Sciatic nerve (tissue), 2 donors: ENCODE measurements around the gene ARL16. TPM values are rescaled to one million over a fixed set of nuclear protein-coding genes. Genes with fewer than 3 reads are reported as not detected.
"Not testable (repeated sequence)": the region's sequence is repeated elsewhere in the genome, so short reads cannot be mapped to it uniquely, and the experiment has no call there.

Source experiments
- ATAC-seq: fragments of 200-7000 bp; cut with Tn5 transposase; one replicate; pipeline ENCODE4 v1.9.1; 2020; ENCODE audit warnings: mild to moderate bottlenecking, moderate library complexity
- DNase-seq: peaks from one replicate; pipeline ENCODE4 v3.0.0-alpha.2; 2020; ENCODE audit warnings: low spot score
- intact Hi-C: fragments of 100-400 bp; cut with DNase I; formaldehyde crosslinking; loops from one replicate; pipeline ENCODE4 v1.14.2; 2022
- total RNA-seq: library from RNA; stranded (reverse); fragmentation: NEBNext Ultra II Directional; extraction: Animal tissue kit (Norgen Biotek cat#: 25700); gene quantifications from one replicate; pipeline ENCODE4 v1.2.1, GENCODE V29; 2021
- donor health status: DM: no; HTN: no; CAD: no.
- donor health status: DM: no; HTN: no; CAD: no.

Gene ARL16
- total RNA-seq, 1 donor from 2014 or later: 31.8 TPM

DNA sequence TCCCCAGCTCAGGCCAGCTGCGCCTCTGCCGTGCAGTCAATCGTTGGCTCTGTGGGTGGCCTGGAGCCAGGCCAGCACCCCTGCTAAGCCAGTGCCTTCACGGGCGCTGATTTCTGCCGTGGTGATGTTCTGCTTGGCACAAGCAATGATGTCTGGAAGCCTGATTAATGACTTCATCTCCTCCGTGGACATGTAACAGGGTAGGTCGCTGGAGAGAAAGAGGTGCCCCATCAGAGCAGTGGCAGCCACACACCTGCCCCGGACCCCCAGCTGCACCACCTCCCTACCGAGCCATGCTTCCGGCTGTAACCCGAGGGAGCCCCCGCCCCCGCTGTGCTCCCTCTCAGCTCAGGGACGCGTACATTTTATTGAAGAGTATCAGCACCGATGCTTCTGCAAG lies 1.9 kb downstream of the ARL16 start:
- intact Hi-C loops: no loop called here
- ATAC-seq (no peak), DNase-seq (no peak)

DNA sequence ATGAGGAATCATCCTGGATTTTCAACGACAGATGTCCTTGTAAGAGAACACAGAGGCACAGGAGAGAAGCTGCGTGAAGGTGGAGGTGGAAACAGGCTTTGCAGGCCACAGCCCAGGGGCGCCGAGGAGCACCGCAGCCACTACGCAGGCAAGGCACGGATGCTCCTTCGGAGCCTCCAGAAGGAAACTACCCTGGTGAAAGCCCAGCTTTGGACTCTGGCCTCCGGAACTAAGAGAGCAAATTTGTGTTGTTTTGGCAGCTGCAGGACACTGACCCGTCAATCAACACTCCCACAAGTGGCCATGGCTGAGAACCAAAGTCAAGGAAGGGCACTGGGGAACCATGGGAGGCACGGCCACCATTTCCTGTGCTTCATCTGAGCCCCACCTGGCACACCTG lies 3.4 kb downstream of the ARL16 start:
- DNase-seq (no peak), ATAC-seq (no peak)
- intact Hi-C loops: no loop called here

DNA sequence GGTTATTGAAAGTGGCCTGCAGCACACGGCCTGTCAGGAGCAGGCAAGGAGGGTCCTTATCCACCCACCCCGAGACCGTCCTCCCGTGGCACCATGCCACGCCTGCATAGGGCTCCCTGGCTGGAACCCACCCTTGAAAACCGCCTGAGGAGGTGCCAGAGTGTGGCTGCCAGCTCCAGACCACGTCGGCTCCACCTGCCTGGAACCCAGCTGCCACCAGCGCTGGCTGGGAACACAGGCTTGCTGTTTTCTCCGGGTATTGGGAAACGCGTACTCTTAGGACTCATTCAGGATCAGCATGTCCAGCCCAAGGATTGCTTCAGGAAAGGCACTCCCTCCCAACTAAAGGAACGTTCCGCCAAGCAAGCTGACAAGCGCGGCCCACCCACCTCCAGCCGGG lies 6.7 kb downstream of the ARL16 start:
- DNase-seq (no peak), ATAC-seq (no peak)
- intact Hi-C loops: no loop called here

DNA sequence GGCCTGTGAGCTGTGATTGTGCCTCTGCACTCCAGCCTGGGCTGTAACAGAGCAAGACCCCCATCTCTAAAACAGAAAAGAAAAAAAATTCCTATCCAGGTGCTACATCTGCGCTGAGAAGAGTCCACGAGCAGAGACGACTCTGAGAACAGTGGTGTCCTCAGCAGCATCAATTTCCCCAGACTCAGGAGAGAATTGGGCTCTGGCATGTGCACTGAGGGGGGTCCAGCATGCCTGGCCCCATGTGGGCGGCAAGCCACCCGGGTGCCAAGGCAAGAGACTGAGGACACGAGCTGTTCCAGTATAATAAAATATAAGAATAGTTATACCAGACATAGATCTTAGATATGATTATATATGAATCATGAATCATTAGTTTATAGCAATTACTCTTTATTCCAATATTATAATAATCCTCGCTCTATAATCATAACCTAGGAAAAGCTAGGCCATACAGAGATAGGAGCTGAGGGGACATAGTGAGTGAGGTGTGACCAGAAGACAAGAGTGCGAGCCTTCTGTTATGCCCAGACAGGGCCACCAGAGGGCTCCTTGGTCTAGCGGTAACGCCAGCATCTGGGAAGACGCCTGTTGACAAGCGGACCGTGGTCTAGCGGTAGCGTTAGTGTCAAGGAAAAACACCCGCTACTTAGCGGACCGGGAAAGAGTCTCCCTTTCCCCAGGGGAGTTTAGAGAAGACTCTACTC lies 7.9 kb downstream of the ARL16 start:
- ATAC-seq, intact Hi-C loops: not testable (repeated sequence)

DNA sequence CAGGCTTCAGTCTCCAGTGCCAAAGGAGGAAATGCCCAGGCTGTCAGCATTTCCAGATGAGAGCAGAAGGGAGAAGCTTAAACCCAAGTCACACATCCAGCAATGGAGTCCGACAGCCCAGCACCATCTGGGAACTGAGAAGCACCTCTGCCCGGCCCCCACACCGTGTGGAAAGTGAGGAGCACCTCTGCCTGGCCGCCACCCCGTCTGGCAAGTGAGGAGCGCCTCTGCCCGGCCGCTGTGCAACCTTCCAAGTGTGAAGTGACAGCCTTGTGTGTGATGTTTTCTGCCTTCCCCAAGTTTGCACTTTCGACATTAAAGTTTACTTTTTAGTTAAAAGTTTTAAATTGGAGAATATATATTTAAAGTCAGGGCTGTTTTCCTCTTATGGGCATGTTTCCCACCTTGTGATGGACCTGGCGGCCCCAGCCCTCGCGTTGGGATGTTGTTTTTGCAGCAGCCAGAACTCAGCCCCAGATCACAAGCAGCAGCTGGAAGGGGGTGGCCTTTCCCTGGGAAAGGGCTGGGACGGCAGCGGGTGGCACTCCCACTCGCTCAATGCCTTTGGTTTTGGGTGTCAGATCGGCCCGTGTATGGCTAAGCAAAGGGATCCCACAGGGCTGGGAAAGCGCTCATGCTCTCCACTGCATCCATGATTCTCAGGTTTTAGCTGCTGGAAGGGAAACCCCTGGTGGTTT lies 9.9 kb downstream of the ARL16 start:
- DNase-seq (no peak), ATAC-seq (no peak)
- intact Hi-C loops: no loop called here

More for the DNA sequence above, 7.9 kb downstream of the ARL16 start:
- DNase-seq: not testable (repeated sequence)

DNA sequence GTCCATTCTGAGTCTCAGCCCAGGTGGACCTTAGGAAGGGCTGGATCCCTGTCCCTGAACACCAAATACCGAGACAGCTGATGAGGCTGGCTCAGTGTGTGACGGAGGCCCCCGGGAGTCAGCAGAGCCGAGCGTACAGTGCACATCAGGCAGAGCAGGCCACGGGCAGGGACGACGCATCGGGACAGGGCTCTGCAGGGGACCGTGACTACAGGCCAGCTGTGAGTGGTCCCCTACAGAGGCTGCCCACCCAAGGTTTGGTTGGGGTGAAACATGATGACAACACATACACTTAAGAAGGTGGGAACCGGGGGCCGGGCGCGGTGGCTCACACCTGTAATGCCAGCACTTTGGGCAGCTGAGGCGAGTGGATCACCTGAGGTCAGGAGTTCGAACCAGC lies 10.6 kb downstream of the ARL16 start:
- no peak for DNase-seq
- ATAC-seq: no peak
- intact Hi-C loops: no loop called here

DNA sequence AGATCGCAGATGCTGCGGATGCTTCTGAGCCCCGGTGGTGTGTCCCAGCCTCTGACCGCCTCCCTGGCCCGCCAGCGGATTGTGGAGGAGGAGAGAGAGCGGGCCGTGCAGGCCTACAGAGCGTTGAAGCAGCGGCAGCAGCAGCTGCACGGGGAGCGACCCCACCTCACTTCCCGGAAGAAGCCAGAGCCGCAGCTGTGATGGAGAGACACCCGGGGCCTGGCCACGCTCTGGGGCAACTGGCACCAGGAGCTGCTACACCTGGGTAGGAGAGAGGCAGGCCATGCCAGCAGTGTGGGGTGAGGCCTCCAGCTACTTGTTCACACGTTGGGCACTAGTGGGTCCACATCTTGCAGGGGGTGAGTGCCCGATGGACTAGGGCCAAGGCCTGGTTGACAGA lies 11.1 kb downstream of the ARL16 start:
- intact Hi-C loops: no loop called here
- no peak for DNase-seq
- no peak for ATAC-seq

DNA sequence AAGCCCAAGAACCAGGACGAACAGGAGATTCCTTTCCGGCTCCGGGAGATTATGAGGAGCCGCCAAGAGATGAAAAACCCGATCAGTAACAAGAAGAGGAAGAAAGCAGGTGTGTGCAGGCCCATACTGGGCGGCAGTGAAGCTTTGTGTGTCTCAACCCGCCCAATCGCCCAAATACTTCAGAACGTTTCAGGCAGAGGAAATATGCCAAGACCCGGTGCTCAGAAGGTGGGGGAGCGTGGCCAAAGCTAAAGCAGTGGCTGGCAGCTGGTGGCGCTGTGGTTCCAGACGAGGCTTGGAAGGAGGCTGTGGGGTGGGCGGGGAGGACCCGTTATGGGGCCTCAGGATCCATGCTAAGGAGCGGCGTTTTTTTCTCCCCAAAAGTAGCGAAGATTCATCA lies 15.8 kb downstream of the ARL16 start:
- DNase-seq: no peak
- intact Hi-C loops: no loop called here
- ATAC-seq: no peak

DNA sequence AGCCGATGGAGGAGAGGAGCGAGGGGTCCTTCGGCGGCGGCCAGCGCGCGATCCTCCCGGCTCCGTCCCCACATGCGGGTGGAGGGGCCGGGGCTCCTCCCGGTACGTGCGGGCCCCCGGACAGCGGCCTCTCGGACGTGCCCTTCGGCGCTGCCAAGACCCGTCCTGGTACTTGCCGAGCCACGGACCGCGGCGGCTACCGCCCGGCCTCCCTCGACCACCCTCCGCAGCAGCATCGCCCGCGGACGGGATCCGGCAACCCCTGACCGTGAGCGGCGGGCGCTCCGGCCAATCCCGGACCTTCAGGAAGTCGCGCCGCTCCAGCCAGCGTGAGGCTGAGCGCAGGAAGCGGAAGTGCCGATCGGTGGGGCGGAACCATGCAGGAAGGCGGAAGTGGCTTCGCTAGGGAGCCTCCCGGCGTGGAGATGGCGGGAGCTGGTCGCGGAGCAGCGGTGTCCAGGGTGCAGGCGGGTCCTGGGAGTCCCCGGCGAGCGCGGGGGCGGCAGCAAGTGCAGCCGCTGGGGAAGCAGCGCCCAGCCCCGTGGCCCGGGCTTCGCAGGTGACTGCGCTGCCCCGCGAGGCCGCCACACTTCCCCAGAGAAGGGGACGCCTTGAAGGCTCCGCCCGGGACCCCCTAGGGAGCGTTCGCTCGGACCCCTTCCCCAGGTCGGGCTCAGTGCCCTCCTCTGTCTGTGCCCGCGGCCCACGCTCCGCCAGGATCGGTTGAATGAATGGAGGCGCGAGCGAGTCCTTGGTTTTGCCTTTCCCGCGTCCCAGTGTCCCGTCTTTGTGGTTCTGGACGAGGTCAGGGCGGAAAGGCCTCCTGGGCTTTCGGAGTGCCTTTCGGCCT lies 17.0 kb downstream of the ARL16 start, which contains the start of the genes CCDC137 and OXLD1:
Gene CCDC137 (plus strand): TSS at position 396 of the 850 bp plus-strand sequence. CDS start 30 bp downstream, at position 426.
Gene OXLD1 (minus strand): TSS at position 264 of the 850 bp plus-strand sequence. CDS start 28 bp downstream, at position 236.
- DNase-seq: peak; percentile 97
- intact Hi-C loops: no loop called here
- peak; percentile 99 for ATAC-seq

DNA sequence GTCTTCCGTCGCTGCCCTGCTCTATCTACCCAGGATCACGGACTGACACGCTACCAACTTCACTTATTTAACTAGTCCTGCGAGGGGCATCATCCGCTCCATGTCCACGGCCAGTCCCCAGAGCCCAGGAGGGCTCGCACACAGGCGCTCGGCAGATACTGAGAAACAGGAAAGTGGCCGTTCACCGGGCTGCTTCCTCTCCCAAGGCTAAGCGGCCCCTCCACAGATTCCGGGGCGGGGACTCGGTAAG lies 17.6 kb downstream of the ARL16 start:
- intact Hi-C loops: no loop called here
- ATAC-seq (no peak), DNase-seq (no peak)

DNA sequence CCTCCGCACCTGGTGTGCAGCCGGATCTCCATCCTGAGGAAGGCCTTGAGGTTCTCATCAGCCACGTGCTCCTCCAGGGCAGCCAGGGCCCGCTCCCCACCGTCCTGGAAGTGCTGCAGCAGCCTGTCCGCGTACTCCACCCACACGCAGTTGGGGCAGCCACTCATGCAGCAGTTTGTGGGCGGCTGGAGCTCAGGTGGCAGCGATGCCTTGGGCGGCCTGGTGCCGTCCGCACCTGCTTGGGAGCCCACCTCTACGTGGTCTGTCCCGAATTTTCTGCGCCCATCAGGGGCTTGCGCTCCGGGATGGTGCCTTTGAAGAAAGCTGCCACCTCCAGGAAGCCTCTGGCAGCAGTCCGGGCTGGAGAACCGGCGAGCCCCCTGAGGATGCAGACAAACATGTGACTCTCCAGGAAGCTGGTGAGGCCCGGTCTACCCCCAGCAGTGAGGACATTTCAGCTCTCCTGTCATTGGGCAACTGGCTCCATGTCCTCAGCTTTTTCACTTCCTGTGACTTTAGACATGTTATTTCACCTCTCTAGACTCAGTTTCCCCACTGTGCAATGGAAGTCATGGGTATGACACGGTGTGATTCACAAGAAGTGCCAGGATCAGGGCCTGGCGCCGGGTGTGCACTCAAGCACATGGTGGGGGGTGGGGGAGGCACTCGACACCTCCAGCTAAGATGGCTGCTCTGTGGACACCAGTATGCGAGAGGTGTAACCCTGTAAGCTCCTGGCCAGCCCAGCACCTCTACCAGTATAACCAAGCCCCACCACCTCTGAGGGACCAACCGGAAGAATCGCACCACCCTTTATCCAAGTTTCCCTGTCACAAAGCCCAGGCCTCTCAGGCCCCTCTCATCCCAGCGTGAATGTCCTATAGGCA lies 18.1 kb downstream of the ARL16 start:
- no peak for DNase-seq

DNA sequence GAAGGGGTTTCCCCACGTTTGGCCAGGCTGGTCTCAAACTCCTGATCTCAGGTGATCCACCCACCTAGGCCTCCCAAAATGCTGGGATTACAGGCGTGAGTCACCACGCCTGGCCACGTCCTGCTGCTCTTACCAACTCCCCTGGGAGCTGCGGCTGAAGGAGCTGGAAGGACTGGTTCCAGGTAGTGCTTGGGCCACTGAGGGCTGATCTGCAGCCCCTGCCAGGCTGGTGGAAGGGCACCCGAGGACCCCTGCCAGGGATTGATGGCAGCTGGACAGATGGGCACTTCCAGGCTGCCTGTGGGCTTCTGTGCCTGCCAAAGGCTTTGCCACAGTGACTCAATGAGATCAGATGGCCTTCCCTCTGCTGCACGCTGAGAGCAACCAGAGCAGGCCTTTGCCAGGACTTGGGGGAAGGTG lies 19.5 kb downstream of the ARL16 start:
- intact Hi-C loops: no loop called here
- ATAC-seq (no peak), DNase-seq (no peak)

More for the DNA sequence above, 18.1 kb downstream of the ARL16 start:
- intact Hi-C loops: no loop called here
- ATAC-seq: peak; percentile 3

DNA sequence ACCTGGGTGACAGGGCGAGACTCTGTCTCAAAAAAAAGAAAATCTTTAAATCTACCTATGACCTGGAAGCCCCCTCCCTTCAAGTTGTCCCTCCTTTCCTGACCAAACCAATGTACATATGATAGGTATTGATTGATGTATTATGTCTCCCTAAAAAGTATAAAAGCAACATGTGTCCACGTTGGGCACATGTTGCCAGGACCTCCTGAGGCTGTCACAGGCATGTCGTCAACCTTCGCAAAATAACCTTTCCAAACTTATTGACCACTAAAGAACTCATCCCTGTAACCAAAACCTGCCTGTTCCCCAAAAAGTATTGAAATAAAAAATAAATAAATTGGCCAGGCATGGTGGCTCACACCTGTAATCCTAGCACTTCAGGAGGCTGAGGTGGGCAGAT lies 21.6 kb downstream of the ARL16 start:
- intact Hi-C loops: no loop called here
- no peak for ATAC-seq
- no peak for DNase-seq

DNA sequence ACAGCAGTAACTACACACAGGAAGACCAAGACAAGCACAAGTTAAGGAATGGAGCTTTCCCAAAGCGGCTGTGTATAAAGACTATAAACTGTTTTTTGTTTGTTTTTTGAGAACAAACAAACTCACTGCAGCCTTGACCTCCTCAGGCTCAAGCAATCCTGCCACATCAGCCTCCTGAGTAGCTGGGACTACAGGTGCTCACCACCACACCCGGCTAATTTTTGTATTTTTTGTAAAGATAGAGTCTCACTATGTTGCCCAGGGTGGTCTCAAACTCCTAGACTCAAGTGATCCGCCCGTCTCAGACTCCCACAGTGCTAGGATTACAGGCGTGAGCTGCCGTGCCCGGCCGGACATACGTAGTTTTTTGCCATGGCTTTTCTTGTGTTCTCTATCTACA lies 23.2 kb downstream of the ARL16 start:
- ATAC-seq (no peak), DNase-seq (no peak)
- intact Hi-C loops: no loop called here

DNA sequence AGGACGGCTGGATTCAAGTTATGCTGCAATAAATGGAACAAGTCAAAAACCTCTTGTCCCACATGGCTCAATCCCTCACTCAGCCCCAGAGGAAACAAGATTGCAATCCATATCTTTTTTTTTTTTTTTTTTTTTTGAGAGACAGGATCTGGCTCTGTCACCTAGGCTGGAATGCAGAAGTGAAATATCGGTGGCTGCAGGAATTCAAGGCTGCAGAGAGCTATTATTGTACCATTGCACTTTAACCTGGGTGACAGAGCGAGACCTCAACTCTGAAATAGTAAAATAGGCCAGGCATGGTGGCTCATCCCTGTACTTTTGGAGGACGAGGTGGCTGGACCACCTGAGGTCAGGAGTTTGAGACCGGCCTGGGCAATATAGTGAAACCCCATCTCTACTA lies 24.6 kb downstream of the ARL16 start:
- intact Hi-C loops: no loop called here
- ATAC-seq (no peak), DNase-seq (no peak)

DNA sequence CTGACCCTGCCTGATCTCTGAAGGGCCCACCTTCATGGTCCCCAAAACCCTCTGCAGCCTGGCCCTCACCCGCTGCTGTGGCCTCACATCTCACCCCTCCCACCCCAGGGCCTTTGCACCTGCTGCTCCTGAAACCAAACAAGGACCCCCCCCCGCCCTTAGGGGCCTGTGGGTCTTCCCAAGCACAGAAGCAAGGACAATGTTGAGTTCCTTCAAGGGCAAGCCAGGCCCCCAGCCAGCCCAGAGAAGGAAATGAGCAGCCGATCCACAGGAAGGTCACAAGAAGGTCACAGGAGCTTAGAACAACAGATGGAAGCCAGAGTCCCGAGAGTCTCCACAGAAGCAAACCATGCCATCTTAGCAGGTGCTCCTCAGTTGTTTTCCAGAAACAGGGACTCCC lies 26.8 kb downstream of the ARL16 start:
- intact Hi-C loops: no loop called here
- no peak for ATAC-seq

DNA sequence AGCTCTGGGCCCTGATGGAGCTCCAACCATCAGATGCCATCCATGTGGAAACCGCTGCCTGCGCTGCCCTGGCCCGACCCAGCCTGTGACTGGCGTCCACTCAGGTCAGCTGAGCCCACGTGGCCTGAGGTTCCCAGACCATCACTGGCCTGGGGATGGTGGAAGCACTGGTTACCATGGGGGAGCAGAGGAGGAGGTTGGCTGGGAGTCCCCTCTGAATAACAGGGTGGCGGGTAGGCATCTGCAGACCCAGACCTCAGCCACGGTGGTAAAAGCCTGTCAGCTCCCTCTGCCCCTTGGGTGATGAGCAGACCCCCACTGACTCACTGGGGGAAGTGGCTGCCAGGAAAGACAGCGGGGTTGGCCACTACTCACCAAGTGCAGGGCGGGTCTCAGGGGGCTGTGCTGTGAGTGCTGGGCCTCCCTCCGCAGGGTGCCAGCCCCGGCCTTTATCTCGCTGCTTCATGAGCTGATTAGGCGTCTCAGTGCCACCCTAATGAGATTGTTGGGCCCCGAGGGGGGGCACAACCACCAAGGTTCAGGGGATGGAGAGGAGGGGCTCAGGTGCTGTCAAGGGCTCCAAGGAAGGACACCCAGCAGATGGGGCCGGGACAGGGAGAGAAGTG lies 27.4 kb downstream of the ARL16 start, which contains the start of gene PDE6G:
Gene PDE6G (minus strand): TSS at position 425 of the 626 bp plus-strand sequence. CDS start 3,237 bp downstream, outside the sequence.
- DNase-seq: no peak
- intact Hi-C loops: no loop called here
- no peak for ATAC-seq

More for the DNA sequence above, 26.8 kb downstream of the ARL16 start:
- DNase-seq: no peak

DNA sequence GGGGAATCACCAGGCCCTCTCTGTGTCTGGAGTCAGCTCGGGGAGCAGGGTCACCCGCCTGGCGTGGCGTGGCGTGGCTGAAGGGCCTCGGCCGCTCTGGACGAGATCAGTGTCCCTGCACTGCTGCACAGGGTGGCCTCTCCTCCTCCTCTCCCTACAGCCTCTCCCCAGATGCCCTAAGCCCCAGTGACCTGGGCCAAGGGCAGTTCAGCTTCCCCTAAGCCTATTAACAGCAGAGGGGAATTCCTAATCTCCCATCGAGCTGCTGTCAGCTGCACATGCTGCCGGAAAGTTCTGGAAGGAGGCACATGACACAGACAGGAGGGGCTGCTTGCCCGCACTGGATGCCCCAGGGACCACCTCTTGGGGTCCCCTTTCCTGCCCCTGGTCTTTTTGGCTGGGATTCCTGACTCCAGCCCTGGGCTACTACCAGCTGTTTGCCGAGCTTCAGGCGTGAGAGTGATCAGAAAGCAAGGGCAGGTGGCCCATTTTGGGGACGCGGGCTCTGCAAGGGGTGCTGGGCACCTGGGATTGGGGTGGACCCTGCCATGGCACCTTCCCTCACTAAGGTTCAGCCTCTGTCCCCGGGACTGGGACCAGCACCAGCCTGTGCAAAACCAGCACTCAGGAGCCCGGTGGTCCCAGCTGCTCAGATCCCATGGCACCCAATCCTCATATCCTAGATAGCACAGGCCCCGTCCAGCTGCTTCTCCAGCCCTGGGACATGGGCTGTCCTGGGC lies 28.0 kb downstream of the ARL16 start:
- intact Hi-C loops: no loop called here
- ATAC-seq (no peak), DNase-seq (no peak)
